ENCODE measurements around the gene IQCF5. TPM values are rescaled to one million over a fixed set of nuclear protein-coding genes. Genes with fewer than 3 reads are reported as not detected.

The IQCF5 gene
- total RNA-seq, 1 experiment from 2014 or later: not detected

DNA sequence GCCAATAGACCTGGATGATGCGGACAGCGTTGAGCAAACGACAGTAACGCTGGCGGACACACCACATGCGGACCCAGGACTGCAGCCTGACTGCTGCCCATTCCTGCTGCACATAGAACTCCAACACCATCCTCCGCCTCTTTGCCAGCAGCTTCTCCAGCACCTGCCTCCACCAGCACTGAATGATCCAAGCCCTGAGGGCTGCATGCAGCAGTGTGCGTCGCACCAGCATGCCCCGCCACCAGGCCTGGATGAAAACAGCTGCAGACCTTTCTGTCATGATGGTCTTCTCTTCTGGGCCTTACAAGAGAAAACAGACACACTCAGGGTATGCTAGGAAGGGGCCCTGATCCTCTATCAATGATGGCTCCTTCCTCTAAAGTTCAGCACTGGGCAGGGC is 1.5 kb downstream of the IQCF5 start:
- BruUV-seq (replicated peaks): no TSS peak
- H3K4me2 ChIP-seq (ENCODE audit: low read length): no peak overlapping the region
- H3K27ac ChIP-seq (ENCODE audit: low read depth, low read length): no peak overlapping the region
- ChIA-PET POLR2A (no interaction called here), RAD21 (ENCODE audit: low non-redundant PET in 1 of 2, low total read pairs in 2 of 2, uncharacterized antibody in 2 of 2, unreplicated experiment in 2 of 2) (no interaction called here), CTCF (no interaction called here)
- H3K9me2 ChIP-seq (ENCODE audit: insufficient read depth): no peaks in the 10 kb centered on the region
- no peaks in the 10 kb centered on the region for H3K9me3 ChIP-seq (ENCODE audit: control insufficient read depth in 1 of 2, insufficient read depth in 1 of 2, low read depth in 1 of 2, low read length in 2 of 2)
- H3K9ac ChIP-seq (ENCODE audit: low read length): no peak overlapping the region
- peaks cover 0 to 9% of the 10 kb centered on the region in 2 experiments; a peak in 2 of 4 replicates for H3K4me1 ChIP-seq (ENCODE audit: control insufficient read depth in 1 of 2, insufficient read depth in 2 of 2, low read length in 2 of 2)
- H3K27me3 ChIP-seq (ENCODE audit: insufficient read depth, low read length): no peaks in the 10 kb centered on the region
- TF ChIP-seq TCF7L2 (IDR thresholded peaks at IDR 0.05; ENCODE audit: borderline replicate concordance, extremely low read depth, insufficient read depth, insufficient read length) (no peak), FOSL1 (IDR thresholded peaks at IDR 0.05; ENCODE audit: low read depth) (no peak), MAX (IDR thresholded peaks at IDR 0.05) (no peak), POLR2A (IDR thresholded peaks at IDR 0.05; ENCODE audit: borderline replicate concordance, extremely low read depth, insufficient read depth, insufficient read length) (no peak), ZNF274 (IDR thresholded peaks at IDR 0.05; ENCODE audit: low read depth, low read length) (no peak), ELF1 (IDR thresholded peaks at IDR 0.05; ENCODE audit: borderline replicate concordance, low read depth) (no peak), RAD21 (IDR thresholded peaks at IDR 0.05; ENCODE audit: low read depth) (no peak), EZH2 (IDR thresholded peaks at IDR 0.05) (no peak), EGR1 (IDR thresholded peaks at IDR 0.05; ENCODE audit: low read depth) (no peak), SP1 (IDR thresholded peaks at IDR 0.05; ENCODE audit: low read depth) (no peak), POLR2AphosphoS5 (IDR thresholded peaks at IDR 0.05; ENCODE audit: low read depth, low read length) (no peak), ZFX (IDR thresholded peaks at IDR 0.05) (no peak), JUND (IDR thresholded peaks at IDR 0.05) (no peak), CBX3 (IDR thresholded peaks at IDR 0.05; ENCODE audit: low read depth) (no peak), YY1 (IDR thresholded peaks at IDR 0.05; ENCODE audit: extremely low read depth, insufficient replicate concordance, low read depth, low read length) (no peak), EZH2phosphoT487 (IDR thresholded peaks at IDR 0.05; ENCODE audit: borderline replicate concordance) (no peak)
- TF ChIP-seq, protein P1, sequence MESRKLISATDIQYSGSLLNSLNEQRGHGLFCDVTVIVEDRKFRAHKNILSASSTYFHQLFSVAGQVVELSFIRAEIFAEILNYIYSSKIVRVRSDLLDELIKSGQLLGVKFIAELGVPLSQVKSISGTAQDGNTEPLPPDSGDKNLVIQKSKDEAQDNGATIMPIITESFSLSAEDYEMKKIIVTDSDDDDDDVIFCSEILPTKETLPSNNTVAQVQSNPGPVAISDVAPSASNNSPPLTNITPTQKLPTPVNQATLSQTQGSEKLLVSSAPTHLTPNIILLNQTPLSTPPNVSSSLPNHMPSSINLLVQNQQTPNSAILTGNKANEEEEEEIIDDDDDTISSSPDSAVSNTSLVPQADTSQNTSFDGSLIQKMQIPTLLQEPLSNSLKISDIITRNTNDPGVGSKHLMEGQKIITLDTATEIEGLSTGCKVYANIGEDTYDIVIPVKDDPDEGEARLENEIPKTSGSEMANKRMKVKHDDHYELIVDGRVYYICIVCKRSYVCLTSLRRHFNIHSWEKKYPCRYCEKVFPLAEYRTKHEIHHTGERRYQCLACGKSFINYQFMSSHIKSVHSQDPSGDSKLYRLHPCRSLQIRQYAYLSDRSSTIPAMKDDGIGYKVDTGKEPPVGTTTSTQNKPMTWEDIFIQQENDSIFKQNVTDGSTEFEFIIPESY (IDR thresholded peaks at IDR 0.05; ENCODE audit: extremely low read depth, insufficient replicate concordance, low read length): no peak
- TF ChIP-seq, protein P2, sequence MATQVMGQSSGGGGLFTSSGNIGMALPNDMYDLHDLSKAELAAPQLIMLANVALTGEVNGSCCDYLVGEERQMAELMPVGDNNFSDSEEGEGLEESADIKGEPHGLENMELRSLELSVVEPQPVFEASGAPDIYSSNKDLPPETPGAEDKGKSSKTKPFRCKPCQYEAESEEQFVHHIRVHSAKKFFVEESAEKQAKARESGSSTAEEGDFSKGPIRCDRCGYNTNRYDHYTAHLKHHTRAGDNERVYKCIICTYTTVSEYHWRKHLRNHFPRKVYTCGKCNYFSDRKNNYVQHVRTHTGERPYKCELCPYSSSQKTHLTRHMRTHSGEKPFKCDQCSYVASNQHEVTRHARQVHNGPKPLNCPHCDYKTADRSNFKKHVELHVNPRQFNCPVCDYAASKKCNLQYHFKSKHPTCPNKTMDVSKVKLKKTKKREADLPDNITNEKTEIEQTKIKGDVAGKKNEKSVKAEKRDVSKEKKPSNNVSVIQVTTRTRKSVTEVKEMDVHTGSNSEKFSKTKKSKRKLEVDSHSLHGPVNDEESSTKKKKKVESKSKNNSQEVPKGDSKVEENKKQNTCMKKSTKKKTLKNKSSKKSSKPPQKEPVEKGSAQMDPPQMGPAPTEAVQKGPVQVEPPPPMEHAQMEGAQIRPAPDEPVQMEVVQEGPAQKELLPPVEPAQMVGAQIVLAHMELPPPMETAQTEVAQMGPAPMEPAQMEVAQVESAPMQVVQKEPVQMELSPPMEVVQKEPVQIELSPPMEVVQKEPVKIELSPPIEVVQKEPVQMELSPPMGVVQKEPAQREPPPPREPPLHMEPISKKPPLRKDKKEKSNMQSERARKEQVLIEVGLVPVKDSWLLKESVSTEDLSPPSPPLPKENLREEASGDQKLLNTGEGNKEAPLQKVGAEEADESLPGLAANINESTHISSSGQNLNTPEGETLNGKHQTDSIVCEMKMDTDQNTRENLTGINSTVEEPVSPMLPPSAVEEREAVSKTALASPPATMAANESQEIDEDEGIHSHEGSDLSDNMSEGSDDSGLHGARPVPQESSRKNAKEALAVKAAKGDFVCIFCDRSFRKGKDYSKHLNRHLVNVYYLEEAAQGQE (IDR thresholded peaks at IDR 0.05; ENCODE audit: low read depth): no peak
- TF ChIP-seq, protein P3, sequence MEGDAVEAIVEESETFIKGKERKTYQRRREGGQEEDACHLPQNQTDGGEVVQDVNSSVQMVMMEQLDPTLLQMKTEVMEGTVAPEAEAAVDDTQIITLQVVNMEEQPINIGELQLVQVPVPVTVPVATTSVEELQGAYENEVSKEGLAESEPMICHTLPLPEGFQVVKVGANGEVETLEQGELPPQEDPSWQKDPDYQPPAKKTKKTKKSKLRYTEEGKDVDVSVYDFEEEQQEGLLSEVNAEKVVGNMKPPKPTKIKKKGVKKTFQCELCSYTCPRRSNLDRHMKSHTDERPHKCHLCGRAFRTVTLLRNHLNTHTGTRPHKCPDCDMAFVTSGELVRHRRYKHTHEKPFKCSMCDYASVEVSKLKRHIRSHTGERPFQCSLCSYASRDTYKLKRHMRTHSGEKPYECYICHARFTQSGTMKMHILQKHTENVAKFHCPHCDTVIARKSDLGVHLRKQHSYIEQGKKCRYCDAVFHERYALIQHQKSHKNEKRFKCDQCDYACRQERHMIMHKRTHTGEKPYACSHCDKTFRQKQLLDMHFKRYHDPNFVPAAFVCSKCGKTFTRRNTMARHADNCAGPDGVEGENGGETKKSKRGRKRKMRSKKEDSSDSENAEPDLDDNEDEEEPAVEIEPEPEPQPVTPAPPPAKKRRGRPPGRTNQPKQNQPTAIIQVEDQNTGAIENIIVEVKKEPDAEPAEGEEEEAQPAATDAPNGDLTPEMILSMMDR (IDR thresholded peaks at IDR 0.05 in 2 of 3, conservative IDR thresholded peaks at IDR 0.05 in 1 of 3; ENCODE audit: borderline replicate concordance in 1 of 3, insufficient read depth in 1 of 3, low read depth in 2 of 3, low read length in 2 of 3): no peak
- TF ChIP-seq, protein P4, sequence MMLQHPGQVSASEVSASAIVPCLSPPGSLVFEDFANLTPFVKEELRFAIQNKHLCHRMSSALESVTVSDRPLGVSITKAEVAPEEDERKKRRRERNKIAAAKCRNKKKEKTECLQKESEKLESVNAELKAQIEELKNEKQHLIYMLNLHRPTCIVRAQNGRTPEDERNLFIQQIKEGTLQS (IDR thresholded peaks at IDR 0.05): no peak
- no peak overlapping the region for H3K4me3 ChIP-seq (replicated peaks in 1 of 2; ENCODE audit: low read depth in 1 of 2, low read length in 2 of 2)
- ATAC-seq: no peak
- no peak for DNase-seq (ENCODE audit: low read depth, low spot score)
- H3K36me3 ChIP-seq (ENCODE audit: control insufficient read depth in 1 of 2, insufficient read depth in 2 of 2, low read length in 2 of 2): no peaks in the 10 kb centered on the region
- H3K79me2 ChIP-seq (ENCODE audit: insufficient read depth, low read length): no peaks in the 10 kb centered on the region
- H2AFZ ChIP-seq (ENCODE audit: low read depth, low read length, poor library complexity, severe bottlenecking): no peak overlapping the region
- no peaks in the 10 kb centered on the region for H4K20me1 ChIP-seq (ENCODE audit: insufficient read depth)
- intact Hi-C loops (cut with micrococcal nuclease): no loop called here
